DMS 273 treated with DMSO at 0.1 percent for 48 hours (cell line): ENCODE measurements around the gene DUSP10.

Experiments
- DNase-seq: peaks from one replicate; lab custom pipeline; 2025; lab: John Stamatoyannopoulos, UW

DUSP10 gene

DNA sequence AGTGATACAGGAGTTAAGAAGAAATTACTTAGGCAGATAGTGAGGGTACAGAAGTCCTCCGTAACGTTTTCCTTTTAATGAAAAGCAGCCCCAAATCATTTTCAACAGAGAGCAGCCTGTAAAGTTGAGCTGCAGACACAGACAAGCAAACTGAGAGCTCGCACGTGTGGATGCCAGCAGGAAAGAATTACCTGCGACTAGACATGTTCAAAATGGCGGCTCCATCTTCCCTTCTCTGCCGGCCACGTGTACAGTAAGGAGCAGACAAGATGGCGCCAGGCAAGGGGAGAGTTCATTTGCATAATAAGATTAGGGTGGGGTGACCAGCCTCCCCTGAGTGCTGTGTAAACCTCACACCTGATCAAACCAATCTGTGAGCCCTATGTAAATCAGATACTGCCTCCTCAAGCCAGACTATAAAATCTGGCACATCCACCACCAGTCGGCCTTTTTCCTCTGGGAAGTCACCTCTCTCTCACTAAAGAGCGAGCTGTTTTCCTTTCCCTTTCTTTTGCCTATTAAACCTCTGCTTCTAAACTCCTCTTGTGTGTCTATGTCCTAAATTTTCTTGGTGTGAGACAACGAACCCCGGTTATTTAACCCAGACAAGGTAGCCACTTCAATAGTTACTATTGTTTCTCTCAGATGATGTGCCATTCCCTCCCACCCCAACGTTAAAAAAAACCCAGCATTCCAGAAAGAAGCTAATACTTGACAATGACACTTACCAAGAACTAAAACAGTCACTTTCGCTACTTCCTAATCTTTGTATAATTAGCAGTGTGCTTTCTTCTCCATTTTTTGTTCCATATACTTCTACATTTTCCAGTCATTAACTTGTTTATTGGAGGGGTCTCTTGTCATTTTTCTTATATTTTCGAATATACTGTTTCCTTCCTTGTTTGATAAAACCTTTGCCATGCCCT, 27.4 kb downstream of the DUSP10 start:
- no peak for DNase-seq

DNA sequence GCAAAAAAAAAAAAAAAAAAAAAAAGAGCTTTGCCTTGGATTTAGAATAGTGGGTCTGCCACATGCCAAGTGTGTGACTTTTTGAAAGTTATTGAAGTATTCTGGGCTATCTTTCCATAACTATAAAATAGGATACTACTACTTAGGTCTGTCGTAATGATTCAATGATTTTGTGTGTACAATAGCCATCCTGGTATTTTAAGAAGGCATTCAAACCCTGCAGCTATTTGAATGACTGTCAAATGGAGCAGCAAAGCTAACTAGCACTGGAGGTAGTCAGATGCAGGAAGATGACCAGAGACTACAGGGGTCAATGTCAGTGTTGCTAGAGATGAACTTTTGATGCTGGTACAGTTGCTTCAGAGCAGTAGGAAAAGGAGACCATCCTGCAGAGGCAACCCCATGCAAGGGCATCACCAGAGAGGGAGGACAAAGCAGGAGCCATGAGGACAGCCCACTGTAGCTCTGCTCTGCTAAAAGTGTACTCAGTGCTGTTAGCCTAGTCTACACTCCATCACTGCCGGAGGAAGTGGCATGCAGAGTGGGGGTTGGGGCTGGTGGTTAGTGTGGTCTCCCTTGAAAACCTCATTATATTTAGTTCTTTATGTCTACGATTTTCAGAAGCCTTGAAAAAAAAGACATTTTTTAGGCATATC, 29.0 kb downstream of the DUSP10 start:
- DNase-seq = no peak

DNA sequence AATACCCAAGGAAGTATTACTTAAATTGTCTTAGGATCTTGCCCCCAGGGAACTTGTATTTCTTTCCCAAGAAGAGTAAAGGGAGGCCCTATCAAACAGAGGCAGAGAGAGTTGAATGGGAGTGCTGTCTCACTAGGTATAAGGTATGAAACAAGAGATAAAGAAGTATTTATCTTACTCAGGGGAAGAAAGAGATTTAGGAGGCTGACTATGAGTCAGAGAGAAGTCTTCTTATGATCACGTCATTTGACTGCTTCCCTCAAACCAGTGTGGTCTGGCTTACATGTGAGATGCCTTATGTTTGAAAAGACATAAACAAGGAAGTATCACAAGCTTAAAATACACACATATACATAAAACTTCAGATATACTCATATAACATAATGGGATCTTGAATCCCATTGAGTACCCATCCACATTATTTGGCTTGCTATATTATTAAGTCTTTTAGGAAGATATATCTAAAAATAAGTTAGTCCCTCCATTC, 29.6 kb downstream of the DUSP10 start:
- no peak for DNase-seq

DNA sequence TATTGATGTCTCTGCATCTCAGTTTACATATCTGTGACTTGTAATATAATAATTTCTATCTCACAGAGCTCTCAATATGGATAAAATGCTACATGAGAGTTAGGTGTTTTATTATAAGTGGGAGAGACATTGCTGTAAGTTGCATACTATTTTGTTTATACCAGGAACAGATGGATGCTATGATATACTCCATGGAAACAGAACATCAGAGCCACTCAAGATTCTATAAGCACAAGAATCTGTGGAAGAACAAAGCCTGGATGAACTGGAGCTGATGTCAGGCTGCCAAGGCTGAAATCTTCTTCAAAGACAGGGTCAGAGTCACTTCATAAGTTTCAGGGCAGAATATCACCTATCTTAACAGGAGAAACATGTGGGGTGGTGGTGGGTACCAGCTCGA, 30.2 kb downstream of the DUSP10 start:
- no peak for DNase-seq

DNA sequence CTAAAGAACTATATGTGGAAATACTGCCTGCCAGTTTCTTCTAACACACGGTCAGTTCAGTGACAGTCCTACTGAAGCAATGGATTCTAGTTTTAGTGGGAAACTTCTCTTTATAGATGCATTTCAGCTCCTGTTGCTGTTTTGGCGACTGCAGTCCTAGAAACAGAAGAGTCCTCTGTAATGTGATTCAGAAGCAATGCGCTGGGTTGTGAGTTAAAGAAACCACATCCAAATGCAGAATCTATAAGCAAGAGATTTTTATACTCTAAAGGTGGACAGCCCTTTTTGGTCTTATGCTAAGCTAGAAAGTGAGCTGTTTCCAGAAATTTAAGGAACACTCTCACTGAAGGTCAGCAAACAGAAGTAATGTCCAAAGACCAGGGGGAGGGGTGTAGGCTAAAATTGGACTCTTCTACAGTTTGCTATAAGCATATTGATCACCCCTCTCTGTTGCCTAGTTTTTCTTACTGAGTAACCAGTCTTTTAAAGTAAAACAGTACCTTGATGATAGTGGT, 30.8 kb downstream of the DUSP10 start:
- DNase-seq = no peak

DNA sequence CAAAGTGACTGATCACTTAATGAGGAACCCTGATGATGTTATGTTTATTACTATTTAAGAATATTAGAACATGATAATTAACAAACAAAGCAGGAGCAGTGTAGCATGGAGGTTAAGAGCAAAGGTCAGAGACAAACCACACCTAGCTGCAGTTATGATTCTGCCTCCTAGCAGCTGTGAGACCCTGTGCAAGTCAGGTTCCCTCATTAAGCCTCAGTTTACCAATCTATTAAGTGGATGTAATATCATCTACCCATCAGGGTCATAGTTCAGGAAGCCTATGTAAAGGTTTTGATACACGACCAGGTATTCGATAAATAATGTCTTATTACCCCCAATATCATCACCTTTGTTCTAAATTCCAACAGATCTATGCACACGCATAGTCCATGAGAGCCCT, 32.0 kb downstream of the DUSP10 start:
- DNase-seq = no peak

DNA sequence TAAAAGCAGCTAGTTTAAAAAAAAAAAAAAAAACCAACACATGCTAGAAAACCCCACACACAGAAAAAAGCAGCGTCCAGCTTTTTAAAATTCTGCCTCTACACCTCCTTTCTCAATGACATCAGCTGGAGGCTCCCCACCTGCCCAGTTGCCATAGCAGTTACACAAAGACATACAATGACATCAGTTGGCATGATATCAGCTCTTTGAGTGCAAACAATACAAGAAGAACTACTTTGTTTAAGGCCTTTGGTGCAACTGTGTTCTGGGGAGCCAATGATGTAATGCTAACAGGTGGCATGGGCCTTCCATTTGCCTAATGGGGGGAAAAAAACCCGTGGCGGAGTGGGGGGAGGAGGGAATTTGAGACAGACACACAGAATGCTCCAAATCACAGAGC, 32.9 kb downstream of the DUSP10 start:
- peak; percentile 82 for DNase-seq

DNA sequence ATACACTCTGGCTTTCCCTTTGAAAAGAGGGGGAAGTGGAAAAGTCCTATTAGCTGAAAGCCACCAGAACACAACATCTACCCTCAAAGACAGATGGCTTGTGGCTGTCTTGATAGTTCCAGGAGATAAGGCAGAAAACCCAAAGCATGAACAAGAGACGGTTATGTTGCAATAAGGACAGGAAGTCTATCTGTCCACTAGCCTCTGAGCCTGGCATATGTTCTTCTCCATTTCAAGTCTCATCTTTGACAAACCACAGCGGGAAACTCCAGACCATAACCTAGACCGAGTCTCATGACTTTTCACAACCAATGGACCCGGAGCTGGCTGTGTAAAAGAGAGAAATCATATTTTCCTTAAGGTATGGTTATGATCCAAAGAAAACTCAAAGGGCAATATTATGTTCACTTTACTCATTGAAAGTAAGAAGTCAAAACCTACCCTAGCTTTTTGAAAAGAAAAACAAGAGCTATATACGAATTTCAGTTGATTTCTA, 33.8 kb downstream of the DUSP10 start:
- DNase-seq = peak; percentile 80

DNA sequence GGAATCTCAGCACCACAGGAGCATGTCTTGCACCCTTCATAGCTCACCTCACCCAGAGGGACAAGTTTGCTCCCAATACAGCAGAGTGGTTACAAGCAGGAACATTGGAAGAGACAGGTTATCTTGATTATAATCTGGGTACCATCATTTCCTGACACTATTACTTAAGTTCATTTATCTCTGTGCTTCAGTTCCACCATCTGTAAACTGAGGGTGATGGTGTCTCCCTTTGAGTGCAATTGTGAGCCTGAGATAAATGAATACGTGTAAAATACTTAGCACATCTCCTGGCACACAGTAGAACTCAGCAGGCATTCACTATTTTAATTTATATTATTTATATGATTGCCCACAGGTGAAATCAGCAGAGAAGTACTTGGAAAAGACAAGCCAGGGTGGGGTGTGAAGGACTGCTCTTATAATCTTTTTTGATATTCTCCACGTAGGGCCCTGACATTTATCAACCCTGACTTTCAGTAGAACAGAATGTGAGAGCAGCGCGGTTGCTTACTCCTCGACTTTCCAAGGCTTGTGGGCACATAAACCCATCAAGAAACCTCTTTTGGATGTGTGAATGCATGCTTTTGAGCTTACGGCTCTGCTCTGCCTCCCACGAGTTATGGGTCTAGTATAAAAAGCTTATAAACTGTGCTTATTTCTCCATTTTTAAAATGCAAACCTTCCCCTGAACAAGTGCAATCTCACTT, 34.9 kb downstream of the DUSP10 start:
- DNase-seq = no peak

DNA sequence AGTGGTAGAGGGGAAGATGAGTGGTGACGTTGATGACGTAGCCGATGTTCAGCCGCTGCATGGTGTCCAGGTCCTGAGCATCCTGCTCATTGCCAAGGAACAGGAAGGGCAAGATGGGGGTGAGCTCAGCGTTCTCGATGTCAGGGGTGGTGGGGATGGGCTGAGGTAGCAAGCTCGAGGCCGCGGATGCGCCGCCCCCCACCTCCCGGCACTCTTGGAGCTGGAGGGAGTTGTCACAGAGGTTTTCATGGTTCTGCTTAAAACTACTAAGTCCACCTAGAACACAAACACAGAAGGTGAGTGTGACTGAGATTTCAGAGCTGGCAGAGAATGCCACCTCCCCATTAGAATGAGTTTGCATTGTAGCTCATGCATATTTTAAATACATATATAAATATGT, 35.7 kb downstream of the DUSP10 start:
- no peak for DNase-seq

DNA sequence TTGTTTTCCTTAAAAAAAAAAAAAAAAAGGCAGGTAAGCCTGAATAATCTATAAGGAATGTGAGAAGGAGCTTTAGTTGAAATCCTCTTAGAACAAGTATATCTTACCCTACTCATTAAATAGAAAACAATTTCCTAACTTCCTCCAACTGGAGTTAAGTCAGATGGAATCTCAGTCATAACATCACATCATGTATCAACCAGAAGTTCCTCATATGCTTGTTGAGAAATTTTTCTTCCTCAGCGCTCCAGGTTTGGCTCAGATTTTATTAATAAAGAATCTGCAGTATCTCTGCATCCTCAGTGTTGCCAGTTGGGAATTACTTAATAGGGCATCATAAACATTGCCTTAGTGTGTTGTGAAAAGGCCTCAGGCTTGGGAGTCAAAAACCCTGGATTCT, 37.6 kb downstream of the DUSP10 start:
- DNase-seq = no peak

DNA sequence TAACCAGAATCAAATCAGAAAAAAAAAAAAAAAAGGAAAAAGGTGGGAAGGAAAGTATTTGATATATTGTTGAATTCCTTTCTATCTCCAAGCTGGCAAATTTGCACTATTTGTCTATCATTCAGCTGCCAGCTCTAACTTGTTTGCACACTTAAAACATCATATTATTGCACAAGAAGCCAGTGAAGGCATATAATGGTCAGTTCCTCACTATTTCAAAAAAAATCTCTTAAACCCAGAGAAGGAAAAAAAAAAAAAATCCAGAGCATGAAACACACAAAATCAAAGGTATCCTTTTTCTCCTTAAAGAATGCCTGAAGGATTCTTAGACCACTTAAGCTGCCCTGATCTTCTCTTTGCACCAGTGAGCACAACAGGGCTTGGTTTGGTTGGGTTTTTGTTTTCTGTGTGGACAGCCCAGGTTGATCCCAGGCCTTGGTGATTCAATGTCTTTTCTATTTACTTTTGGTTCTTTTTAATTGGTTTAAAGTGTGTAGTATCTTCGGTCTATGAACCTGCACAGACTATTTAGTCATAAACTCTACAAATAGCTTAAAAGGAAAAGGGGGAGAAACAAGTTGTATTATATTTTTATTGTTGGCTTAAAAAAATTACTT, 40.2 kb downstream of the DUSP10 start:
- no peak for DNase-seq

DNA sequence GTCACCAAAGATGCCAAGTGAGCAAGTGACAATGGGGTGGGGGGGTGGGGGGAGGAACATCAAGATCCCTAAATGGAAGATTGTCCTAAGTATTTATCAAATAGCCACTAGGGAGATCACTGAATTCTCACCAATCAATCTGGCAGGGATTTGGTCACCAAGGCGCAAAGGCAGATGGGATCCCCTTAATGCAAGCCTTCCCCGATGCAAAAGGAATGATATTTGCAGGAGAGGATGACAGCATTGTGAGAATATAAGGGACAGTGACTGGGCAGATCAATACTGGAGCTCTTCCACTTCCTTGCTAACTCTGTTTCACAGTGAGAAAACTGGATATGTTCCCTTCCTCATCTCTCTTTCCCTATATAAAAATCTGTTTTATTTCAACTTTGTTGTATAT, 40.9 kb downstream of the DUSP10 start:
- no peak for DNase-seq

DNA sequence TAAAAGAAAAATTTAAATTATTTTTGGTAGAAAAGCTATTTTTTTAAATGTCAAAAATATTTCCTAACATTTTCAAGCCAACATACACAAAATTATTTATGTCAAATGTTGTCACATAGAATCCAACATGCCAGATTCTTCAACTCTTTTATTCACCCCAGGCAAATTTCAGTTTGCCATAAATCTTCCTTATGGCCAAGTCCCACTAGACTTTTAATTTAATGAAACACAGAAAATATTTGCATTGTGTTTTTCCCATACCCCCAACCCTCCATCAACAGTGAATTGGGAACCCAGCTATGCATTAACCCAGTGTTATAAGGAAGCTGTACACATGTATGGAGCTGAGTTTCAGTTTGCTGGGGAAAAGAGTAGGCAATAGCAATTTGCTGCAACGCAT, 41.4 kb downstream of the DUSP10 start:
- DNase-seq = no peak

DNA sequence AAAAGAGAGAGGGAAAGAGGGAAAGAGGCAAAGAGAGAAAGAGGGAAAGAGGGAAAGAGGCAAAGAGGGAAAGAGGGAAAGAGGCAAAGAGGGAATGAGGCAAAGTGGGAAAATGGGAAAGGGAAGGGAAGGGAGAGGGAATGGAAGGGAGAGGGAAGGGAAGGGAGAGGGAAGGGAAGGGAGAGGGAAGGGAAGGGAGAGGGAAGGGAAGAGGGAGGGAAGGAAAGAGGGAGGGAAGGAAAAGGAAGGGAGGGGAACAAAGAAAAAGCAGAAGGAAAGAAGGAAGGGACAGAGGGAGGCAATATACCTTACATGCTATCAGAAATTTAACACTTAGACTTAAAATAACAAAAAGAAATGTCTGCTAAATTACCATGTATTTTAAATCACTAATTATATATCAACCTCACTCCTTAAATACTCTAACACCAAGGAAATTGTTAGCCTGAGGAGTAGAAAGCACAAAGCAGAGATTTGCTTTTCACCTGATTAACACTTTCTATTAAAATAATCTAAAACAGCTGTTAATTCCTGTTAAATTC, 41.8 kb downstream of the DUSP10 start:
- no peak for DNase-seq

DNA sequence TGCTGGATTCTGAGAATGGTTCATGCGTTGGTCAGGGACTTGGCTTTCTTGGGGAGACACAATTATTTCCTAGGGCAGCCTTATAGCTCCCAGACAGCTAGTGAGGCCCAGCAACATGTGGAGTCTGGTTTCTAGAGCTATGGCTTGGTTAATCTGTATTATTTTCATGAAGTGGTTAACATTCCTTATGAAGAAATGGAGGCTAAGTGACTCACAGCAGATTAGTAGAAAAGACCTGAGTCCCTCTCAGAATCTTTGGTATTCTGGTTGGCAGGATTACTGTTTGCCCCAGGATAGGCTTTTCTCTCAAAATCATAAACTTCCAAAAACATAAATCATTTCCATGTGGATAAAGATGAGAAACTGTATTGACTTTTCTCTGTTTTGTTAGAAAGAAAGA, 42.3 kb downstream of the DUSP10 start:
- no peak for DNase-seq

DNA sequence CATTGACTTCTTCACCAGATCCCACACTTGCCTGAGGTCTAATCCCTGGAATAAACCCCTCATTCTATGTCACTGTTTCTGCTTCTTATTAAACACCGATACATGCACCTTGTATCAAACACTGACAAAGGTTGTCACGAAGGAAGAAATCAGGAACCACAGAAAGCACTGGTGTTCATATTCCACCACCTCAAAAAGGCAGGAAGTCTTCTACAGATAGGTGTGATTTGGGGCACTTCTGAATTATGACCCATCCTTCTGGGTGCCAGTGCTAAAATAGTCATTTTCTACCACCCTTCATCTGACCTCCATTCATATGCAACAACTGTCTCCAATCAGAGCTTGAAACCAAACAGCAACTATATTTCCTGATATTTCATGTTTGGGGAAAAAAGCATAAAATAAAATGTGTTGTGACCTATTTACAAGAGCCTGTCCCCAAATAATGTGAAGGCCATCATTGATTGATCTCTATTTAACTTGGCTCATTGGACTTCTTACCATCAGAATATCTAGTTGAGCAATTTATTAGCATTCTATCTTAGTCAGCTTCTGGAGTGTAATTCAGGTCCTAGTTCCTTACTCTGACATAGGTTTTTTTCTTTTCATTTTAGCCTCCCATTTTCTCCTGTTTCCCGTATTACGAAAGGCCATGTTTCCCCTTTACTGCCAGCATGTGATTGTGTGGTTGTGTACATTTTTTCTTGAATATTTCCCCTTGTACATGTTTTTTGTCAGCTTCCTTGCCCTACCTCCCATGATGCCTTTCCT, 43.1 kb downstream of the DUSP10 start:
- DNase-seq = no peak

DNA sequence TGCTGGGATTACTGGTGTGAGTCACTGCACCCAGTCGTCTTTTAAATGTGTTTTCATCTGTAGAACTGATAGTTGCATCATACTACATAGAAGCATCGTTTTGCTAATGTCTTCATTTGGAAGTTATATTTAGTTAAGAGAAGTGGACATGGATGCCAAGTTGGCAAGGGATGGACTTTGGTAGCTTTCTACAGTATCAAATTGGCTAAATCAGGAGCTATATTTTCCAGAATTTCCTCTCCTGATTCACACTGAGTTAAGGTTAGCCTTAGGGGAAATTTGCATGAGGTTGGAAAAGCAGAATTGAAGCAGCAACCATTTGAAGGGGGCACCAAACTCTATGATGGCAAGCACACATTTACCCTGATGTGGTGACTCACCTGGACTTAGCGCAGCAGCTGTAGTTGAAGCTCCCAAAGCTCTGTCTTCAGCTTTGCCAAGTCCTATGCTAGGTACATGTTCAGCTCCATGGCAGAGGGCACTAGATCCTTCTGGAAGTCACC, 43.9 kb downstream of the DUSP10 start:
- no peak for DNase-seq

DNA sequence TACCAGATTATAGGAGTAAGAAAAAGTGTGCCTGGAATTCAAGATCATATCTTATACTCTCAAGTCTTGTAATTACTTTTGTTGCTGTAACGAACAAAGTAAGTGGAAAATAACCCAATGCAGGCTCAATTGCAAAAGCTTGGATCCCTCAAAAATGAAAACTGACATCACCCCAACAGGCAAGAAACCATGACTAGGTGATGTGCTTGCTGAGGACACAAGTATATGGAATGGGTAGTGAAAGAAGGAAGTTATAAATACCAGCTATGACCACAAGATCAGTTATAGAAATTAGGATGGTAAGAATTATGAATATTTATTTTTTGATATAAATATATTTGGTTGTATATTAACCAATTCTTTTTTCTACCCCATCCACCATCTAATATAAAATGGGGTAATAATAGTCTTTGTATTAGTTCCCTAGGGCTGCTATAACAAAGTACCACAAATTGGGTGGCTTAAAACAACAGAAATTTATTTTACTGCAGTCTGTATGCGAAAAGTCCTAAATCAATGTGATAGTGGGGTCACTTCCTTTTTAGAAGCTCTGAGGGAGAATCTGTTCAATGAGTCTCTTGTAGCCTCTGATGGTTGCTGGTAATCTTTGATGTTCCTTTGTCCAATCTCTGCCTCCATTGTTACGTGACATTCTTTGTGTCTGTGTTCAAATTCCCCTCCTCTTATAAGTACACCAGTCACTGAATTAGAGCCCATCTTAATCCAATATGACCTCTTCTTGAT, 45.0 kb downstream of the DUSP10 start:
- DNase-seq = no peak

DNA sequence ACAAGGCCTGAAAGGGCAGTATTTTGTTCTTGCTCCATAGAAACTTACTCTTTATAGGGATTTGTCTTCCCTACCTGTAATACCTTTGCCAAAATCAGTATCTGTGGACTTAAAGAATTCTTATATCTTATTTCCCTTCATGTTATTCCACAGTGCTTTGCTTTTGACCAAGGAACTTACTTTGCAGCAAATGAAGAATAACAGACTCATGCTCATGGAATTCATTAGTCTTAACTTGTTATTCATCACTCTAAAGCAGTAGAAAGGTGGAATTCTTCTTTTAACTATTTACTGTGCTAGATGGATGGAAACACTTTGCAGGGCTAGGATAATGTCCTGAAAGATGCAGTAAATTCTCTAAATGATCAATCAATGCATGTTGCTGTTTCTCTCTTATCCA, 45.9 kb downstream of the DUSP10 start:
- DNase-seq = no peak
